CD4-positive, alpha-beta T cell treated with Interleukin-15 for 1 hour (primary cell): ENCODE results near the gene CDH18.

Experiments
- DNase-seq: peaks from one replicate; pipeline ENCODE4 v3.0.0-alpha.2; 2020

Gene CDH18, protein sequence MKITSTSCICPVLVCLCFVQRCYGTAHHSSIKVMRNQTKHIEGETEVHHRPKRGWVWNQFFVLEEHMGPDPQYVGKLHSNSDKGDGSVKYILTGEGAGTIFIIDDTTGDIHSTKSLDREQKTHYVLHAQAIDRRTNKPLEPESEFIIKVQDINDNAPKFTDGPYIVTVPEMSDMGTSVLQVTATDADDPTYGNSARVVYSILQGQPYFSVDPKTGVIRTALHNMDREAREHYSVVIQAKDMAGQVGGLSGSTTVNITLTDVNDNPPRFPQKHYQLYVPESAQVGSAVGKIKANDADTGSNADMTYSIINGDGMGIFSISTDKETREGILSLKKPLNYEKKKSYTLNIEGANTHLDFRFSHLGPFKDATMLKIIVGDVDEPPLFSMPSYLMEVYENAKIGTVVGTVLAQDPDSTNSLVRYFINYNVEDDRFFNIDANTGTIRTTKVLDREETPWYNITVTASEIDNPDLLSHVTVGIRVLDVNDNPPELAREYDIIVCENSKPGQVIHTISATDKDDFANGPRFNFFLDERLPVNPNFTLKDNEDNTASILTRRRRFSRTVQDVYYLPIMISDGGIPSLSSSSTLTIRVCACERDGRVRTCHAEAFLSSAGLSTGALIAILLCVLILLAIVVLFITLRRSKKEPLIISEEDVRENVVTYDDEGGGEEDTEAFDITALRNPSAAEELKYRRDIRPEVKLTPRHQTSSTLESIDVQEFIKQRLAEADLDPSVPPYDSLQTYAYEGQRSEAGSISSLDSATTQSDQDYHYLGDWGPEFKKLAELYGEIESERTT

DNA sequence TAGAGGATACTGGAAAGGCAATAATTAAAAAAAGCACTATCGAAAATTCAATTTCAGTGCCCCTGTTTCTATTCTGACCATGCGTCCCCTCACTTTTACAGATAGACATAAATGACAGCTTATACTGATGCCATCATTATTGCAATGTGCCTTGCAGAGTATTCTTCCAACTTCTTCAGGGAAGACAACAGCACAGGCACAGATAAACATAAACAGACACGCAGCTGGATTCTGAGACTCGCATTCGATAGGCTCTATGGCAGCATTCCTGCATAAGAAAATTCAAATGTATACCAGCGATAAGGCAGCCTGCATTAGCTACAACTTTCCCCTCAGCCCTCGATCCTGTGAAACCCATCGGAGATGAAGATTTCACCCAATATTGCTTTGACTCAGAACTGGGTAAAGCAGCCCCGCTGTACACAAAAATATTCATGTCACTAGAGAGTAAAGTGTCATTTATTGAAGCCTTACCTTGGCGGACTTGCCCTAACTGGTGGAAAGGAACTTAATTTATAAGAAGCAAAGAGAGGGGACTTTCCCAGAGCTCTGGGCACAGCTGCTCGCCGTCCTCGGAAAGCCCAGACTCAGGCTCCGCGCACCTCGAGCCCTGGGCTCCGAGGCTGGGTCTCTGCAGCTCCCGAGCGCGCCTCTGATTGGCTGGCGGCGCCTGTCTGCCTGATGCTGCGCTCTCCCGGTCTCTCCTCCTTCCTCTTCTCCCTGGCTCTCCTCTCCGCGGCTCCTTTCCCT is at the start of gene CDH18:
Gene CDH18, minus strand, starts transcription at position 589 of the 750 bp plus-strand sequence. CDS start 149,214 bp downstream, outside the sequence.
- no peak for DNase-seq

DNA sequence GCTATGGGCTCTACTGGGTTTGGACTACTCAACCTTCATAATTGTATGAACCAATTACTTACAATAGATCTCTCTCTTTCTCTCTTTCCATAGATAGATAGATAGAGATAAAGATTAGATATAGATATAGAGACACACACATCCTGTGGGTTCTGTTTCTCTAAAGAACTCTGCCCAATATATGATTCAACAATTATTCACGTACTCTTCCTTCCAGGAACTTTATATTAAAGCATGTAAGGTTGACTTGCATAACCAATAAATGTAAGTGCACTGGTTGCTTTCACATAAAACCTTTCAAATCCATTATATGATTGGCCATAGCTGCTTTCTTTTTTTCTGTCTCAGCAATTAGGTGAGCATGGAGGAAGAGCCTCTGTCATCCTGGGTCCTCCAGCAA is 46.7 kb upstream of the CDH18 start:
- DNase-seq = no peak

DNA sequence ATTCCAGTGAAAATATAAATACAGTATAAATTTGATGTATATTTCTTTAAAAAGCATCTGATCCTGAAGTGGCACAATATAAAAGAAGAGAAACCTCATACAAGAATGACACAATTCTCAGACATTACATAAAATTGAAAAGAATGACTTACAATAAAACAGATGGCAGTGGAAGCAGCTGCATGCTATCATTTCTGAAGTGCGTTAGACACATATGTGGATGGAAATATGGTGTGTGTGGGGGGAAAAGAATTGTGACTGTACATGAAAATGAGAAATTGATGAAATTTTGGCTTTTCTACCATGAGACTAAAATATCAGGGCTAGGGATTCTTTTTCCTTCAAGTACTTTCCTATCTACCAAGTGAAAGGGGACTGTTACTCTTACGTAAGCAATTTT is 45.9 kb upstream of the CDH18 start:
- no peak for DNase-seq

DNA sequence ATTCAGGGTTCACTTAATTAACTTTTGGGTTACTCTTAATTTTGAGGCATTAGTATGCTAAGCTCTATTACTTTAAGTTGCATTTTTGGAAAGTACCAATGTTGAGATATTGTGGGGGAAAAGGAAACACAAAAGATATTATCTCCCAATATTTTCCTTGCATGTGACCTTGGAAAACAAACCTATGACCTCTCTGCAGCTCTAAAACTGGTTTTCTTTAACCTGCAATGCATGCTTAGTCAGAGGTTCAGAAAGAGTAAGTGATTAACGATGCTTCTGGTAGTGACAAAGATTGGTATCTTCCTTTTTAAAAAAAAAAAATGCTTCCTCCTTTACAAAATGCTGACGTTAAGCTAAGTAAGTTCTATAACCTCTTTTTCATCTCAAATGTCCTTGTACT is 44.9 kb upstream of the CDH18 start:
- no peak for DNase-seq

DNA sequence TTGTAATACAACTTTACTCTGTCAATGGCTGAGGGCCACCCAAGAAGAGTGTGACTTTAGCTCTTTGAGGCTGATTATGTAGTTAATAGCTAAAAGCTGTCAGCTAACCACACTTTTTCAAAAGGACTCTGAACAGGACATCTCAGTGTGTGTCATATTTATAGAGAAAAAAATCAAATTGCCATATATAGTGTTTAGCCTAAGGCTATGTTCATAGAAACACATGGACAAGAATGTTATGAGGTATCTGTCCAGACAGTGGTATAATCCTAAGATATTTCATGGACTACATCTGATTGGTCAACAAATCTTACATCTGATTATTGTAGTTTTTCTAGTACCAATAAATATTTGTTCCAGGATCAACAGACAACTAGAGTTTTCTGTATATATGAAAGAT is 42.1 kb upstream of the CDH18 start:
- no peak for DNase-seq

DNA sequence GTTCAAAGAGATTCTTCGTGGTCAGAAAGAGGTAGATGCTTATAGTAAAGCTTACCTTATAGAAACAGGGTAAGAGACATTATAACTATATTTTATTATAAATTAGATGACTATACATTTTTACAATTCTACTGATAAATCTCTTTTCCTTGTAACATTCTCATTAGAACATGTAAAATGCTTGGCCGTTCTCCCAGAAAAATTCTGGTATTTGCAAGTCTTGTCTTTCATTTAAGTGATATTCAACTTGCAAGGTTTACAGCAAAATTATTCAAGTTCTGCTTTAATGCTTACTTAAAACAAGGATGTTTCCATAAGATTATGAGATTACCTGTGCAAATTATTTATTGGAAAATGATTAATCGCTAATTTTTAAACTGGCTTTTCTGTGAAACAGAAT is 41.3 kb upstream of the CDH18 start:
- DNase-seq = no peak

DNA sequence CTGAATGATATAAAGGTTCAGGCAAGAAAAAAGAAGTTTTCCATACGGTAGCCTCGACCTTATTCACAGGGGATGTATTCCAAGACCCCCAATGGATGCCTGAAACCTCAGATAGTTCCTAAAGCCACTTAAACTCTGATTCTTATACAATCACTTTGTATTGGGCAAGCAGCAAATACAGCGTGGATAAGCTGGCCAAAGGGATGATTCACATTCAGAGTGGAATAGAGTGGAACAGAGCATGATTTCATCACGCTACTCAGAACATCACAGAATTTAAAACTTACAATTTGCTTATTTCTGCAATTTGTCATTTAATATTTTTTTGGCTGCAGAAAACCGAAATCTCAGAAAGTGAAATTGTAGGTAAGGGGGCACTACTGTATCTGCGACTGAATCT is 40.5 kb upstream of the CDH18 start:
- no peak for DNase-seq

DNA sequence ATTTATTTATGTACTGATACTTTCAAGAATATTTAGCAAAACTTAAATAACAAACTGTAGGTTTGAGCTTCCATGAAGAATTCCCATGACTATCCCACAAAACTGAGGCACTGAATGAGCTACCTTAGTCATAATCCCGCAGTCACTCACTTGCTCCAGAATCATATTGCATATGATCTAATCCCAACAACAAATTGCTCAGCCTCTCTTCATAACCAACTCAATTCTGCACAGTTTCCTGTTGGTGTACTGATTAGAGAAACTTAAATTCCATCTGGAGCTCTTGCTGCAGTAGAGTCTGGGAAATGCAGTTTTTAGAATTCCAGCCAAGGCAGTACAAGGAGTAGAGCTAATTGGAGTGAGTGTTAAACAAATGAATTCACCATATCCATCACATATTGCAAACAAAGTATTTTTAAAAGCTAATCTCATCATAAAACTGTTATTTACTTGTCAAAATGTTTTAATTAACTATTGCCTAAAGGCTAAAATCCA is 35.7 kb upstream of the CDH18 start:
- DNase-seq = no peak

DNA sequence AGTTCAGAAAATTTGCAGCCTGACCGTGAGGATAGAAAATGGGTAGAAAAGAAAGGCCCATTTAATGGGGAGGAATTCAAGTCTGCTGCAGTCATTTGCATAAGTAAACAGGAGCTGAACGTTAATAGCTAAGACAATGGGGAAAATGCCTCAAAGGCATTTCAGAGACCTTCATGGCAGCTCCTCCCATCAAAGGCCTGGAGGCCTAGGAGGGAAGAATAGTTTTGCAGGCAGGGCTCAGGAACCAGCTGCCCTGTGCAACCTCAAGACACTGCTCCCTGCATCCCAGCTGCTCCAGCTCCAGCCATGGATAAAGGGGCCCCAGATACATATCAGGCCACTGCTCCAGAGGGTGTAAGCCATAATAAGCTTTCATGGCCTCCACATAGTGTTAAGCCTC is 32.2 kb upstream of the CDH18 start:
- no peak for DNase-seq

DNA sequence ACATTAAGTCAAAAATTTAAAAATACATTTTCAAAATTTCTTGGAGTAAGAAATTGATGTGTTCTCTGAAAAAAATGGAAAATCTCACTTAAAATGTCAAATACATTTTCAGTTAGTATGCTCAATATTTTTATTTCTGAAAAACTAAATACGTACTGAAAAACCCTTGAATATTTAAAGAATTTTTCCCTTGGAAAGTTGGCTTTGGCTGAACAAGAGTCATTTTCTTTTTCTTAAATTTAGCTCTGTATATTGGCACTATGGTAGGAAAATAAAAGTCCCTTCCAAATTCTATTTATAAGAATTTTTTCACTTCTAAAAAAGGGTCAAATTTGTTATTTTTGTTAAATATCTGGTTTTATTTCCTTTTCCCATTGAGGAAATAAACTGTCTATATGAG is 29.0 kb upstream of the CDH18 start:
- DNase-seq = no peak

DNA sequence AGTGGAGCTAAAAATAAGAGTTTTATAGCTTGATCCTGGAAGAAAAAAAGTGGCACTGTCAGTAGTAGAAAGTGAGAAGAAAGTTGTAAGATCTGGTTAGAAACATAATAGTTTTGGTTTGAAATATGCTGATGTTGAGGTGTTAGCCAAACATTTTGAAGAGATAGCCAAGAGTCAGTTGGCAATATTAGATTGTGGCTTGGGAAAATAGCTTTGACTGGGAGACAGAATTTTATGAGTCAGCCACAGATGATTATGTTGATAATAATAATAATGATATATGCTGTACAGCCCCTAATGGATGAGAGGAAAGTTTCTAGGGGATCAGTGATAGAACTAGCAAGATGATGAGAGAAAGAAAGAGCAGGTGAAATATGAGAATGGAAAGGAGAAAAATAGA is 12.4 kb upstream of the CDH18 start:
- no peak for DNase-seq

DNA sequence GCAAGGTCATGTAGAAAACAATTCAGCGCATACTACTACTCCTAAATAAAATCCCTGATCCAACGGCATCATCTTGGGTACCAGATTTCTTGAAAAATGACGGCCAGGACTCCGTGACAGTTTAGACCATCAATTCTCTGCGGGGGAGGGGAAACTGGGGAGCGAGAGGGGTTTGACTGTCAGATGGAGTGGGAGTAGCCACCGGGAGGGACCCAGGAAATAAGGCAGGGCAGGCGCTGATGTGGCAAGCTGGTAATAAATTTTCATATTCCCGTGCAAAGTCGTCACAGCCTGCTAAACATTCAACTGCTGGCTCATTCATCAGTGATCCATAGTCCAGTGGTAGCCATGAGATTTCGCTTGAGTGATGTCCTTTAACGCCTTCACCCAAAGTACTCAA is 457 bp upstream of the CDH18 start:
- DNase-seq = no peak

DNA sequence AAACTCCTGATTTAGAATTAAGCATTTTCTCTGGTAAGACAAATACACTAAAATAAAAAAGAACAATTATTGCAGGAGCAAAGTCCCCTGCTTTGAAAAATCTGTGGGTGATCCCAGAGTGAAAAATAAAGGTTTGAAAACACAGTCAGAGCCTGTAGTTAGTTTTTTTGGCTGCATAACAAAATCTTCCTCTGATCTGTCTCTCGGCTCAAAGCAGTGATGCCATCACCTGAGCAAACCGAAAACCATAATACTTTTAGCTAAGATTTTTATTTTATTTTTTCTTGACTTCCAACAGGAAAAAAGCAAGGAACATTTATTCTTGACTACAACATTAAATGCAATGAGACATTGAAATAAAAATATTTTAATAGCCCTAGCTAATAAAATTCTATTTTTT is 1.2 kb downstream of the CDH18 start:
- DNase-seq = no peak

DNA sequence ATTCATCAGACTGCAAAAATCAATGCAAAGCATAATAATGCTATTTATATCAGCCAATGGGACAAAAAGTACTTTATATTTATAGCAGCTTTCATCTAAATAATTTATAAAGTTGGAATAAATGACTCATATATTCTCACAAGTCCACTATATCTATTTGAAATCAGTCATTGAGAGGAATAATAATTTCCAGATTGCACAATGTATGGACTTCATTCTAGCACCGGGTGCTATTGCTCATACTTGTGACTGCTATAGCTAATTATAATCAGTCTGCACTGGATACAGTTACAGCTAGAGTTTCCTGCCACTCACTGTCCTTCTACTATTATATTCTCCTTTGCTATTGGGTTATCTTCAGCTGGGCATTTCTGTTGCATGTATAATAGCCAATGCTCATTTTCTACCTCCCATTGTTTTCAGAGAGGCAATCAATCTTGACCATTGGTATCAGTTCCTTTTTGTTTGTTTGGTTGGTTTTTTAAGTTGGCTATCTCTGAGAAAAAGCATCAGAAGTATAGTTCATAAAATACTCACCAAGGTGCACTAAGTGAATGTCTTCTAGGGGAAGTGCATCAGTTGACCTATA is 1.9 kb downstream of the CDH18 start:
- DNase-seq = no peak

DNA sequence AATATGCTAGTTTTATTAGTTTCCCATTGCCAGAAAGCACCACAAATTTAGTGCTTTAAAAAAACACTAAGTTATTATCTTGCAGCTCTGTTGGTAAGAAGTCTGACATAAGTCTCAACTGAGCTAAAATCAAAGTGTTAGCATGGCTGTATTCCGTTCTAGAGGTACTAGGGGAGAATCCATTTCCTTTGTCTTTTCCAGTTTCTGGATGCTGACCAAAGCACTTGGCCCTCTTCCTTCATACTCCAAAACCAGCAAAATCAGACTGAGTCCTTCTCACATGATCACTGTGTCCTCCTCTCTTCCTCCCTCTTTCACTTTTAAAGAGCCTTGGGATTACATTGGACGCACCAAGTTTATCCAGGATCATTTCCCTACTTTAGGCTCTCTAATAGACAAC is 9.5 kb downstream of the CDH18 start:
- DNase-seq = no peak

DNA sequence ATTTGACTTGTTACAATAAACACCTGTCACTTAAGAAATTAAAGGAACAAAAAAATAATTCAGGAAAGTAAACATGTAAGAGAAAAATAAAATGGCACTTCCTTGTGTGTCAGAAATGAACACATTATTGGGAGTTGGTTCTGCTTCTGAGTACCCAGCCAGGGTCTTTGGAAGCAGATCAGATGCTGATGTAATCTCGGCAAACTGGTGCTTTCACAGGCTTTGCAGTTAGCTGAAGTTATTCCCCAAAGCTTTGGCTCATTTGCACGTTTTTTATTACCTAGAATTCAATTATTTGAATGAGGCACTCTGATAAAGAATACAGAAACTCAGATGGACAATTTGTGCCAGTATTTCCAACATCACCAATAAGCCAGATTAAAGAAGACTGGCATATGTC is 10.9 kb downstream of the CDH18 start:
- no peak for DNase-seq

DNA sequence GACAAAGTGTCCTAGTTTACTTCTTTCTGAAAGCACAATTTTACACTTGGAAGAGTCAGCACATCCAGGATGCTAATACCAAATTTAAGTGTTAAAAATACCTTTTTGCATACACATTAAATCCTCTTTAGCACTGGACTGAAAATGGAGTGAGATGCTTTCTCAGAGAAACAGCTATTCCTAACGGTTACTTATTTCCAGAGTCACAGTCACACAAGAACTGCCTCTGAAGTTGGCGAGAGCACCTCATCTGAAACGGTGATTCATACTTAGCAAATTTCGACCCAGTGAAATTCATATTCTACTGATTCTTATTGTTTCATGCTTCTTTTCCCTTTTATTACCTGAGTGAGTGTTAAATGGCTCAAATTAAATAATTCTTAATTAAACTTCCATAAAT is 12.2 kb downstream of the CDH18 start:
- no peak for DNase-seq

DNA sequence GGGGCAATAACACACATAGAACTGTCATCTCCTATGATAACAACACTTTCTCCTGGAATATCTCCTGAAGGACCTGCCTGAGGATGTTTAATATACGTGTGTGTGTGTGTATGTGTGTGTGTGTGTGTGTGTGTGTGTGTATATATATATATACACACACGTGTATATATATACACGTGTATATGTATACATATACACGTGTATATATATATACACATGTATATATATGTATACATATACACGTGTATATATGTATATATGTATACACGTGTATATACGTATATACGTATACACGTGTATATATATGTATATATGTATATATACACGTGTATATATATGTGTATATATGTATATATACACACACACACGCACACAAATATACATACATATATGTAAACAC is 27.5 kb downstream of the CDH18 start:
- DNase-seq = no peak

DNA sequence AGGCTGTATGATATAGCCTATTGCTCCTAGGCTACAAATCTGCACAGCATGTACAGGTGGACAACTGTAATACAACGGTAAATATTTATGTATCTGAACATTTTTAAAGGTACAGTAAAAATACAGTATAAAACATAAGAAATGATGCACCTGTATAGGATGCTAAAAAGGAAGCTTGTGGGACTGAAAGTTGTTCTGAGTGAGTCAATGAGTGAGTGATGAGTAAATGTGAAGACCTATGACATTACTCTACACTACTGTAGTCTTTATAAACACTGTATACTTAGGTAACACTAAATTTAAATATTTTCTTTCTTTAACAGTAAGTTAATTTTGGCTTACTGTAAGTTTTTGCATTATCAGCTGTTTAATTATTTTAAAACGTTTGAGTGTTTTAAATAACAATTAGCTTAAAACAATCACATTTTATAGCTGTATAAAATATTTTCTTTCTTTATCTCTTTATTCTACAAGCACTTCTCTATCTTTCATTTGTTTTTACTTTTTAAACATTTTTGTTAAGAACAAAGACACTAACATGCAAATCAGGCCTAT is 28.1 kb downstream of the CDH18 start:
- DNase-seq = no peak

DNA sequence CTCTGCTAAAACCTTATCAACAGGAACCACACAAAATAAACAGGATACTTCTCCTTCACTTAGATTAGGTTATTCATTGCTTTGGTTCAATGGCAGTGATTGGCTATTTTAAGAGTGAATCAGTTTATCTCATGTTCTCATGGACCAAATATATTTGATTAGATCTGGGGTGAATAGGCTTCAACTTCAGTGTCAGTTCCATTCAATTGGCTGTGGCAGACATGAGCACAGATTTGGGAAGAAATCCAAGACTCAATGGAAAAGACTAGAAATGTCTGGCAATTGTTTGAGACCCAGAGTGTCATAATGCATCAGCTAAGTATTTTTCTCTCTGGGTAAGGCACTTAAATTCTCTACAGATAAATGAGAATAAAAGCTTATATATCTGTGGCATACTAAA is 37.1 kb downstream of the CDH18 start:
- no peak for DNase-seq

DNA sequence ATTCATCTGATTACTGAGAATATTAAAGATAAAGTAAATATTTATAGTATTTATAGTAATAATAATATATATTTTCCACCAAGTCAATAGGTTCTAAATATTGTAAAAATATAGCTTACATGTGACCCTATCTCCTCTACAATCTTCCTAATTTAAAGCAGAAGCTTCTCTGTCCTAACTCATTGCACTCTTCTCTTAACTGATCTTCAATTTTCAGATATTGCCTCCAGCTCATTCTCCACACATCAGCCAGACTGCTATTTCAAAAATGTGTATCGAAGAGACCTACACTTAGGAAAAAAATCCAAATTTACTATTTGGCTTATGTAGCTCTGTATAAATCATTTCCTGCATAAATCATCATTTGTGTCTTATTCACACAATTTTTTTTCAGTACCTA is 47.8 kb downstream of the CDH18 start:
- no peak for DNase-seq

DNA sequence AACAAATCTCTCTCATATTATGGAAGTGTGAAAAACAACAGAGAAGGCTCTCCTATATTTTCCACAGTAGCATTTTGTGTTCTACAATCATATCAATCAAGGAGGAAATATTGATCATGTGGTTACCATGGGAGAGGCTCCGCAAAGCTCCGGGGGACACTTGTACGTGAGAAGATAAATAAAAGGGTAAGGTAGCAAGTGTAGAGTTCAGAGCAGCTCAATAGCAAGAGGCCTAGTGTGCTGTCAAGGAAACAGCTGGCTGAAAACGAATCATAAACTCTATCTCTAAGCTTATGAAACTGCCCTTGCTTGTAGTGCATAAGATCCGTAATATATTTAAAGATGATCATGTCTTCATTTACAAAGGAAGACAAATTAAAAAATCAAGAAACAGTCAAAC is 57.5 kb downstream of the CDH18 start:
- no peak for DNase-seq
